Gastrocnemius medialis (tissue), 4 donors: ENCODE data around the gene BCL11A.

ENCODE experiments used
- POLR2A ChIP-seq, 2 donors: fragments of 450-650 bp; IDR thresholded peaks; one replicate each; pipeline ENCODE4 v1.6.1; 2017; ENCODE audit warnings: antibody characterized with exemption in 2 of 2, mild to moderate bottlenecking in 2 of 2, moderate library complexity in 2 of 2
- TF ChIP-seq, protein P1 (sequence below), 5 experiments: fragments of 450-650 bp in 3 of 5; fragments of 200-600 bp in 2 of 5; sonication (generic) in 2 of 5; IDR thresholded peaks in 4 of 5; conservative IDR thresholded peaks in 1 of 5; 1 replicate in 4 of 5; 2 replicates in 1 of 5; pipeline ENCODE4 v1.5.1; 2016 to 2019; ENCODE audit warnings: antibody characterized with exemption in 5 of 5, mild to moderate bottlenecking in 3 of 5, moderate library complexity in 3 of 5

DNA sequence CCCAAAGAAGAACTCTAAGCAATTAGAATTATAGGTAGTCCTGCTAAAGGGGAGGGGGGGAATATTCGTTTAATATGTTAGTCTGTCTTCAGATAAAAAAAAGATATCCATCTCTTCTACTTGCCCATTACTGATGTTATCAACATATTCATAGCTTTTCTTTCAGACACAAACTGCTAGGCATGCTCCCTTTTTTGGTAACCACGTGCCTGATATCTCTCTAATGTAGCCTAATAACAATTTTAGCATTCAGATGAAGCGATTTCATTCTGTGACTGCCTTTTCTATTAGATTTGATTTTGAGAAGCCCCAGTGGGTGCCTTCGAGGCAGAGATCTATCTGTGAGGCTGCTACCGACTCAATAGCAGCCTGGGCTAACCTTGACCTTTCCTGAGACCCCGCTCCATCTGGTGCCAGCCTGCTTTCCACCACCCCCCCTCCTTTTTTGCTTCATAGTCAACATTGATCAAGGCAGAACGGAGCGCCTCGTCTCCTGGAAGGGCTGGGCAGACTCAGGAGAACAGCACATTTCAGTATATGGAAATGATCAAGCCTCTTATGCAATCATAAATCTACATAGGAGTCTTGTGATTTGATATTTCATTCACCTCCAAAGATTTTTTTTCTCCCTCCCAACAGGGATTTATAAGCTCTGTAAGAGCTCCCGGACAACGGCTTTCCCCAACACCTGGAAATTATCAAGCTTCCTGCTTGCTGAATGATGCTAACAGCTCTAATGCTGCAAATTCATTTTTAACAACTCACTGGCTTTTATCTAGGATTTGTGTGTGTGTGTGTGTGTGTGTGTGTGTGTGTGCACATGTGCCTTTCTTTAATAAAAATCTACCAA lies 14.7 kb upstream of the BCL11A start:
- TF ChIP-seq POLR2A (IDR thresholded peaks at IDR 0.05) = no peak
- TF ChIP-seq, protein P1, sequence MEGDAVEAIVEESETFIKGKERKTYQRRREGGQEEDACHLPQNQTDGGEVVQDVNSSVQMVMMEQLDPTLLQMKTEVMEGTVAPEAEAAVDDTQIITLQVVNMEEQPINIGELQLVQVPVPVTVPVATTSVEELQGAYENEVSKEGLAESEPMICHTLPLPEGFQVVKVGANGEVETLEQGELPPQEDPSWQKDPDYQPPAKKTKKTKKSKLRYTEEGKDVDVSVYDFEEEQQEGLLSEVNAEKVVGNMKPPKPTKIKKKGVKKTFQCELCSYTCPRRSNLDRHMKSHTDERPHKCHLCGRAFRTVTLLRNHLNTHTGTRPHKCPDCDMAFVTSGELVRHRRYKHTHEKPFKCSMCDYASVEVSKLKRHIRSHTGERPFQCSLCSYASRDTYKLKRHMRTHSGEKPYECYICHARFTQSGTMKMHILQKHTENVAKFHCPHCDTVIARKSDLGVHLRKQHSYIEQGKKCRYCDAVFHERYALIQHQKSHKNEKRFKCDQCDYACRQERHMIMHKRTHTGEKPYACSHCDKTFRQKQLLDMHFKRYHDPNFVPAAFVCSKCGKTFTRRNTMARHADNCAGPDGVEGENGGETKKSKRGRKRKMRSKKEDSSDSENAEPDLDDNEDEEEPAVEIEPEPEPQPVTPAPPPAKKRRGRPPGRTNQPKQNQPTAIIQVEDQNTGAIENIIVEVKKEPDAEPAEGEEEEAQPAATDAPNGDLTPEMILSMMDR (IDR thresholded peaks at IDR 0.05 in 4 of 5, conservative IDR thresholded peaks at IDR 0.05 in 1 of 5) = no peak
